ENCODE data around the gene KCNF1.

DNA sequence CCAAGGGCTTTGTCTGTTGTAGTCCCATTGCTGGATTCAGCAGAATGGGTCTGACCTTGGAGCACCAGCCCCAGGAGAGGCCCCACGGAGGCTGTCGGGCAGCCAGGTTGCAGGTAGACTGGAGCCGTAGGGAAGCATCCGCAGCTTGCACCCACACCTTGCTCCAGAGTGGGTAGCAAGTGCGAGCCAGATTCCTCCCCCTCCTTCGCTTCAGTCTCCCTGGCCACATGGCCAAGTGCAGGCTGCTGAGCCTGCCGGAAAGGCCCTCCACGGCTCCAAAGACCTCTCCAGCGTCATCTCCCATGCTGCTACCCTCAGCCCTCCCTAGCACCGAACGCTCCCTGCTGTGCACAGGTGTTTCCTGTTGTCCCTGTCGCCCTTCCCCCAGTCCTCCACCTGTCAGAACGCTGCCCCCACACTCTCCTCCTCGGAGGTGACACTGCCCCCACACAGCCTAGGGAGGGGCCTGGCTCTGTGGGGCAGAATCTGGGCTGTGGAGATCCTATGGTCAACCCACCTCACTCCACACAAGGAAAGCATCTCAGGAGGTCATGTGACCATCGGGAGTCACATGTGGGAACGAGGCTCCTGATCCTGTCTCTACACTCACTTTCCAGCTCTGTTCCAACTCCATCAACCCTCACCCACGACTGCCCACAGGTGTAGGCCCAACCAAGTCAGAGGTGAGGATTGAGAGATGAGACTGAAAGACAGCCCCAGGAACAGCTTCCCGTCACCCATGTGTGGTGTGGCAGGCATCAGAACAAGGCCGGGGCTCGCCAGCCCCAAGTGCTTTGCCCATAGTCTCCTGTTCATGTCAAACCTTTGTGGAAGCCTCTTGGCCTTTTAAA lies 8.3 kb downstream of the KCNF1 start:
- TF ChIP-seq, protein P1, sequence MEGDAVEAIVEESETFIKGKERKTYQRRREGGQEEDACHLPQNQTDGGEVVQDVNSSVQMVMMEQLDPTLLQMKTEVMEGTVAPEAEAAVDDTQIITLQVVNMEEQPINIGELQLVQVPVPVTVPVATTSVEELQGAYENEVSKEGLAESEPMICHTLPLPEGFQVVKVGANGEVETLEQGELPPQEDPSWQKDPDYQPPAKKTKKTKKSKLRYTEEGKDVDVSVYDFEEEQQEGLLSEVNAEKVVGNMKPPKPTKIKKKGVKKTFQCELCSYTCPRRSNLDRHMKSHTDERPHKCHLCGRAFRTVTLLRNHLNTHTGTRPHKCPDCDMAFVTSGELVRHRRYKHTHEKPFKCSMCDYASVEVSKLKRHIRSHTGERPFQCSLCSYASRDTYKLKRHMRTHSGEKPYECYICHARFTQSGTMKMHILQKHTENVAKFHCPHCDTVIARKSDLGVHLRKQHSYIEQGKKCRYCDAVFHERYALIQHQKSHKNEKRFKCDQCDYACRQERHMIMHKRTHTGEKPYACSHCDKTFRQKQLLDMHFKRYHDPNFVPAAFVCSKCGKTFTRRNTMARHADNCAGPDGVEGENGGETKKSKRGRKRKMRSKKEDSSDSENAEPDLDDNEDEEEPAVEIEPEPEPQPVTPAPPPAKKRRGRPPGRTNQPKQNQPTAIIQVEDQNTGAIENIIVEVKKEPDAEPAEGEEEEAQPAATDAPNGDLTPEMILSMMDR (IDR thresholded peaks at IDR 0.05): no peak
- TF ChIP-seq POLR2A (IDR thresholded peaks at IDR 0.05): no peak

Data from tibial nerve (tissue), 3 donors.